DND-41 (cell line): ENCODE data around the gene DAAM2.

Source experiments
- EZH2 ChIP-seq: IDR thresholded peaks from 3 replicates; pipeline ENCODE4 v1.6.1; 2012; ENCODE audit warnings: borderline replicate concordance, low read depth, mild to moderate bottlenecking, moderate library complexity, low read length, inconsistent platforms; ENCODE audit not compliant: severe bottlenecking
- TF ChIP-seq, protein P1 (sequence below): IDR thresholded peaks from 2 replicates; pipeline ENCODE4 v1.5.1; 2012; ENCODE audit warnings: borderline replicate concordance, low read length, moderate library complexity, mild to moderate bottlenecking; ENCODE audit not compliant: poor library complexity, severe bottlenecking; ENCODE audit errors: extremely low read depth

DNA sequence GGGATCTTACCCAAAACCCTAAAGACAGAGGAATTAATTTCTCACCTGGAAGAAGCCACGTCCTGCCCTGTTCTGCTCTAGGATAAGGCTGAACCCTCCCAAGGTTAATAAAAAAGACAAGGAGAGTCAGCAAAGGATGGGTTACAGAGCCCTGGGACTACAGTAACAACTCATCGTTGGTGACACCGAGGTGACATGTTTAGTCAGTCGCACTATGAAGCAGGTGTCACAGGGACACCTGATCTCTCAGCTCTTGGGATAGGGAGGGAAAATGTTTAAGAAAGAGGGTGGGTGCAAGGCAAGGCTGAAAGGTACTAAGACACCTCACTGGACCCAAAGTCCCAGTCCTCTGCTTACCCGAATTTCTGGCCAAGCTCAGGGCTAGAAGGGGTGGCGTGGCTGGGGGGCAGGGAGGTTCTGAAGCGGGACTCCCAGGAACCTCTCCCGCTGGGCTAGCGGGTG lies 141.5 kb downstream of the DAAM2 start:
- TF ChIP-seq, protein P1, sequence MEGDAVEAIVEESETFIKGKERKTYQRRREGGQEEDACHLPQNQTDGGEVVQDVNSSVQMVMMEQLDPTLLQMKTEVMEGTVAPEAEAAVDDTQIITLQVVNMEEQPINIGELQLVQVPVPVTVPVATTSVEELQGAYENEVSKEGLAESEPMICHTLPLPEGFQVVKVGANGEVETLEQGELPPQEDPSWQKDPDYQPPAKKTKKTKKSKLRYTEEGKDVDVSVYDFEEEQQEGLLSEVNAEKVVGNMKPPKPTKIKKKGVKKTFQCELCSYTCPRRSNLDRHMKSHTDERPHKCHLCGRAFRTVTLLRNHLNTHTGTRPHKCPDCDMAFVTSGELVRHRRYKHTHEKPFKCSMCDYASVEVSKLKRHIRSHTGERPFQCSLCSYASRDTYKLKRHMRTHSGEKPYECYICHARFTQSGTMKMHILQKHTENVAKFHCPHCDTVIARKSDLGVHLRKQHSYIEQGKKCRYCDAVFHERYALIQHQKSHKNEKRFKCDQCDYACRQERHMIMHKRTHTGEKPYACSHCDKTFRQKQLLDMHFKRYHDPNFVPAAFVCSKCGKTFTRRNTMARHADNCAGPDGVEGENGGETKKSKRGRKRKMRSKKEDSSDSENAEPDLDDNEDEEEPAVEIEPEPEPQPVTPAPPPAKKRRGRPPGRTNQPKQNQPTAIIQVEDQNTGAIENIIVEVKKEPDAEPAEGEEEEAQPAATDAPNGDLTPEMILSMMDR = no peak
- no peak for TF ChIP-seq EZH2
